A549 (cell line): ENCODE data around the gene ZIK1. TPM values are rescaled to one million over a fixed set of nuclear protein-coding genes. Genes with fewer than 3 reads are reported as not detected.

Experiments
- ATAC-seq, 2 experiments: fragments of 200-7000 bp in 1 of 2; fragments of >200 bp in 1 of 2; cut with Nextera tagmentation in 1 of 2; cut with Tn5 transposase in 1 of 2; 3 replicates each; pipeline versions ENCODE4 v1.8.0 to v1.9.1; 2018 to 2020; ENCODE audit warnings: mild to moderate bottlenecking in 1 of 2, moderate library complexity in 1 of 2
- CTCF ChIA-PET: fragments of 300-600 bp; sonication (Branson Sonifier 250); formaldehyde crosslinking; extraction: SDS; loops from one replicate; lab custom pipeline; 2021; ENCODE audit warnings: antibody characterized with exemption, inconsistent platforms; lab: Yijun Ruan, JAX
- POLR2A ChIA-PET: fragments of 350-600 bp; formaldehyde crosslinking; extraction: SDS; loops from one replicate; lab custom pipeline; 2021; ENCODE audit warnings: antibody characterized with exemption, inconsistent platforms; lab: Yijun Ruan, JAX
- DNase-seq, 2 experiments: peaks; one replicate each; pipeline versions ENCODE4 v3.0.0 to v3.0.0-alpha.2; 2011 to 2016; ENCODE audit warnings: low read depth in 1 of 2, low spot score in 1 of 2
- FAIRE-seq: peaks from 2 replicates; lab custom pipeline; 2011; peaks lifted over from hg19 to GRCh38; lab: Jason Lieb, UNC
- H3K27ac ChIP-seq, 2 experiments: fragments of >200 bp; sonication (Bioruptor Twin); formaldehyde crosslinking; 3 replicates each; pipeline ENCODE4 v1.5.1; 2016 to 2017
- H3K4me1 ChIP-seq: fragments of >200 bp; sonication (Bioruptor Twin); formaldehyde crosslinking; 3 replicates; pipeline ENCODE4 v1.6.1; 2016
- H3K4me2 ChIP-seq: fragments of >200 bp; sonication (Bioruptor Twin); formaldehyde crosslinking; 3 replicates; pipeline ENCODE4 v1.6.1; 2016
- H3K4me3 ChIP-seq: fragments of >200 bp; sonication (Bioruptor Twin); formaldehyde crosslinking; 3 replicates; pipeline ENCODE4 v1.5.1; 2016
- H3K9me3 ChIP-seq: fragments of >200 bp; sonication (Bioruptor Twin); formaldehyde crosslinking; 3 replicates; pipeline ENCODE4 v1.6.1; 2016
- ATOH8 ChIP-seq: fragments of 250-450 bp; sonication (Bioruptor Pico); IDR thresholded peaks from 2 replicates; pipeline ENCODE4 v1.5.0; 2020; ENCODE audit warnings: low read depth, mild to moderate bottlenecking, moderate library complexity
- BHLHE40 ChIP-seq: IDR thresholded peaks from 2 replicates; pipeline ENCODE4 v1.6.1; 2012; ENCODE audit warnings: low read depth, low read length, inconsistent platforms
- CBX8 ChIP-seq: fragments of 200-600 bp; sonication (generic); IDR thresholded peaks from 2 replicates; pipeline ENCODE4 v1.6.1; 2016
- CHD4 ChIP-seq: fragments of 200-600 bp; sonication (generic); IDR thresholded peaks from 2 replicates; pipeline ENCODE4 v1.6.1; 2016; ENCODE audit warnings: antibody characterized with exemption, mild to moderate bottlenecking, borderline replicate concordance
- EP300 ChIP-seq, 2 experiments: fragments of >200 bp; sonication (Bioruptor Twin); formaldehyde crosslinking; IDR thresholded peaks; 2 replicates in 1 of 2; 3 replicates in 1 of 2; pipeline ENCODE4 v1.6.1; 2016 to 2017
- ESRRA ChIP-seq: fragments of 150-350 bp; IDR thresholded peaks from 2 replicates; pipeline ENCODE4 v1.6.1; 2014; ENCODE audit warnings: mild to moderate bottlenecking, low read length, borderline replicate concordance
- FOSL2 ChIP-seq, 2 experiments: fragments of 450-650 bp in 1 of 2; fragments of >200 bp in 1 of 2; sonication (Bioruptor Twin) in 1 of 2; formaldehyde crosslinking; IDR thresholded peaks; 2 replicates each; pipeline versions ENCODE4 v1.5.0 to v1.6.1; 2016 to 2020; ENCODE audit warnings: mild to moderate bottlenecking in 1 of 2, moderate library complexity in 1 of 2
- HOXA7 ChIP-seq: fragments of 250-450 bp; sonication (Bioruptor Pico); IDR thresholded peaks from 2 replicates; pipeline ENCODE4 v1.5.0; 2020; ENCODE audit warnings: mild to moderate bottlenecking, moderate library complexity
- HOXB13 ChIP-seq: fragments of 250-450 bp; sonication (Bioruptor Pico); IDR thresholded peaks from 2 replicates; pipeline ENCODE4 v1.5.0; 2020; ENCODE audit warnings: low read depth, mild to moderate bottlenecking, moderate library complexity
- JUN ChIP-seq, 2 experiments: fragments of >200 bp; sonication (Bioruptor Twin); formaldehyde crosslinking; IDR thresholded peaks; 2 replicates in 1 of 2; 3 replicates in 1 of 2; pipeline ENCODE4 v1.6.1; 2016 to 2017
- MAFK ChIP-seq: fragments of 450-650 bp; IDR thresholded peaks from 2 replicates; pipeline ENCODE4 v1.6.1; 2014; ENCODE audit not compliant: partially characterized antibody
- MAZ ChIP-seq: fragments of 150-350 bp; IDR thresholded peaks from 2 replicates; pipeline ENCODE4 v1.6.1; 2014; ENCODE audit warnings: antibody characterized with exemption, low read depth, low read length, borderline replicate concordance
- MYC ChIP-seq: IDR thresholded peaks from 2 replicates; pipeline ENCODE4 v1.6.1; 2012; ENCODE audit warnings: mild to moderate bottlenecking, inconsistent platforms, low read length, improper control_type of control experiment, borderline replicate concordance
- NR3C1 ChIP-seq: fragments of >200 bp; sonication (Bioruptor Twin); formaldehyde crosslinking; IDR thresholded peaks from 3 replicates; pipeline ENCODE4 v1.6.1; 2017
- RAD21 ChIP-seq, 2 experiments: fragments of >200 bp in 1 of 2; sonication (Bioruptor Twin) in 1 of 2; formaldehyde crosslinking in 1 of 2; IDR thresholded peaks in 1 of 2; conservative IDR thresholded peaks in 1 of 2; 2 replicates in 1 of 2; 3 replicates in 1 of 2; pipeline ENCODE4 v1.6.1; 2012 to 2018; ENCODE audit warnings: inconsistent platforms in 1 of 2
- RARB ChIP-seq: fragments of 250-450 bp; sonication (Bioruptor Pico); IDR thresholded peaks from 2 replicates; pipeline ENCODE4 v1.8.0; 2021; ENCODE audit warnings: mild to moderate bottlenecking, moderate library complexity
- REST ChIP-seq: fragments of 200-600 bp; sonication (generic); IDR thresholded peaks from 2 replicates; pipeline ENCODE4 v1.6.1; 2016; ENCODE audit warnings: antibody characterized with exemption, mild to moderate bottlenecking, moderate library complexity
- RFX5 ChIP-seq: fragments of 450-650 bp; IDR thresholded peaks from 2 replicates; pipeline ENCODE4 v1.7.1; 2014; ENCODE audit warnings: antibody characterized with exemption, mild to moderate bottlenecking, moderate library complexity
- TFCP2L1 ChIP-seq: fragments of 250-450 bp; sonication (Bioruptor Pico); IDR thresholded peaks from 2 replicates; pipeline ENCODE4 v1.5.0; 2021; ENCODE audit warnings: mild to moderate bottlenecking
- USF2 ChIP-seq: fragments of 450-650 bp; IDR thresholded peaks from 2 replicates; pipeline ENCODE4 v1.6.1; 2014; ENCODE audit warnings: antibody characterized with exemption
- ZC3H11A ChIP-seq: fragments of 450-650 bp; IDR thresholded peaks from 2 replicates; pipeline ENCODE4 v1.6.1; 2014; ENCODE audit warnings: antibody characterized with exemption, mild to moderate bottlenecking
- ZNF302 ChIP-seq: fragments of 250-450 bp; sonication (Bioruptor Pico); IDR thresholded peaks from 2 replicates; pipeline ENCODE4 v1.9.0; 2021; ENCODE audit warnings: inconsistent platforms, mild to moderate bottlenecking, moderate library complexity
- ZSCAN20 ChIP-seq: fragments of 250-450 bp; sonication (Bioruptor Pico); IDR thresholded peaks from 2 replicates; pipeline ENCODE4 v1.8.0; 2022; ENCODE audit warnings: mild to moderate bottlenecking, moderate library complexity
- WGBS: methylation state at CpG from one replicate; pipeline ENCODE4 v1.1.6; 2017; ENCODE audit errors: missing lambda C conversion rate; 5-methylcytosine and 5-hydroxymethylcytosine counted together
- polyA plus RNA-seq, 4 experiments: library from polyadenylated mRNA; depleted of rRNA in 3 of 4; stranded (reverse); fragments of >200 nt; fragmentation: RNase III in 1 of 4; extraction: RNeasy Plus Mini Kit Qiagen cat#74134 plus additional on column Dnase treatment in 1 of 4; gene quantifications; 2 replicates in 3 of 4; 3 replicates in 1 of 4; pipeline ENCODE4 v1.2.3, GENCODE V29; 2011 to 2017
- TF ChIP-seq, protein P1 (sequence below): fragments of >200 bp; sonication (Bioruptor Twin); formaldehyde crosslinking; IDR thresholded peaks from 3 replicates; pipeline ENCODE4 v1.6.1; 2016
- TF ChIP-seq, protein P2 (sequence below): fragments of >200 bp; sonication (Bioruptor Twin); formaldehyde crosslinking; IDR thresholded peaks from 3 replicates; pipeline ENCODE4 v1.5.1; 2016

ZIK1 gene
- polyA plus RNA-seq, 2 of the 4 experiments (the other 2 are of a cell fraction), result 0.03 TPM; not detected in 1

DNA sequence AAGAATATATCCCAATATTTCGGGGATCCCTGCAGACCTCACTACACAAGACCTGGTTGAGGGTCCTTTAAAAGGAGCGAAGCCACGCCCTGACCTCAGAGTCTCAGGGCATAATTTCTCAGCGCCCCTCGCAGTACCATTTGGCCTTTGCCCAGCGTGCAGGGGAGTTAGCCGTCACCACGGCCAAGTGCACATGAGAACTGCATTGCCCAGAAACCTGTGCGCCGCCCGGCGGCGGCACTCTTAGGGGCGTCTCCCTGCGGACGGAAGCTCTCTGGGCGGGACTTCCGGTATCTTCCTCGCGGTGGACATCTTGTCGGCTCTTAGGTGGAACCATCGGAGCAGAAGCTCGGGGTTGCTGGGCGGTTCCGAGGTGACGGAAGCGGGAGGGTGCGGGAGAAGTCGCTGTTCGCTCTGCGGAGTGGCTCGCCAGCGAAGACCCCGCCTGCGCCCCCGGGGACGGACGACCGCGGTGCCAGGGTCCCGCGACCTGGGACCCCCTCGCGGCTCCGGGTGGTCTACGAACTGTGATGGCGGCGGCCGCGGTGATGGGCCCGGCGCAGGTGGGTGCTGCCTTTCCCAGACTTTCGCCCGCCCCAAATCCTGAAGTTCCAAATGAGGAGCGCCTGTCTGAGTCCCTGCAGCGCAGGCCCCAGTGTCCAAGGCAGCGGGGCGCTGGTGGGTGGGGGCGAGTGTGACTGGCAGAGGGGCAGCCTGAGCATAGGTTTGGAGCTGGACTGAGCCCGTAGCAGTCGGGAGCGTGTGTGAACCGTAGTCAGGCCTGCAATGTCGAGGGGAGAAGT is 30.2 kb downstream of the ZIK1 start, which contains the start of gene ZNF134 (continued):
- TF ChIP-seq HOXA7 (CRISPR knock-in tag), result no peak
- no peak for TF ChIP-seq MYC
- no peak for TF ChIP-seq CHD4
- TF ChIP-seq CBX8, result no peak
- no peak for TF ChIP-seq USF2
- TF ChIP-seq MAZ, result no peak
- no peak for TF ChIP-seq ESRRA
- no peak for TF ChIP-seq MAFK
- peak in 1 of 2 experiments; percentile 58; a peak in 1 of 5 replicates for TF ChIP-seq JUN (IDR thresholded peaks at IDR 0.05)
- TF ChIP-seq, protein P1, sequence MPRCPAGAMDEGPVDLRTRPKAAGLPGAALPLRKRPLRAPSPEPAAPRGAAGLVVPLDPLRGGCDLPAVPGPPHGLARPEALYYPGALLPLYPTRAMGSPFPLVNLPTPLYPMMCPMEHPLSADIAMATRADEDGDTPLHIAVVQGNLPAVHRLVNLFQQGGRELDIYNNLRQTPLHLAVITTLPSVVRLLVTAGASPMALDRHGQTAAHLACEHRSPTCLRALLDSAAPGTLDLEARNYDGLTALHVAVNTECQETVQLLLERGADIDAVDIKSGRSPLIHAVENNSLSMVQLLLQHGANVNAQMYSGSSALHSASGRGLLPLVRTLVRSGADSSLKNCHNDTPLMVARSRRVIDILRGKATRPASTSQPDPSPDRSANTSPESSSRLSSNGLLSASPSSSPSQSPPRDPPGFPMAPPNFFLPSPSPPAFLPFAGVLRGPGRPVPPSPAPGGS, result no peak
- peak; percentile 47; the same call in 1 of the 2 replicates for TF ChIP-seq TFCP2L1 (CRISPR knock-in tag)
- TF ChIP-seq ZC3H11A, result no peak
- no peak for TF ChIP-seq HOXB13 (CRISPR knock-in tag)

- Histone ChIP-seq H3K27ac (no peak overlapping the region), H3K4me3 (peak overlapping the region; percentile 81; the same call in 2 of the 3 replicates), H3K9me3 (peaks cover 98% of the 10 kb centered on the region), H3K4me2 (no peak overlapping the region), H3K4me1 (no peaks in the 10 kb centered on the region)
- TF ChIP-seq, protein P2, sequence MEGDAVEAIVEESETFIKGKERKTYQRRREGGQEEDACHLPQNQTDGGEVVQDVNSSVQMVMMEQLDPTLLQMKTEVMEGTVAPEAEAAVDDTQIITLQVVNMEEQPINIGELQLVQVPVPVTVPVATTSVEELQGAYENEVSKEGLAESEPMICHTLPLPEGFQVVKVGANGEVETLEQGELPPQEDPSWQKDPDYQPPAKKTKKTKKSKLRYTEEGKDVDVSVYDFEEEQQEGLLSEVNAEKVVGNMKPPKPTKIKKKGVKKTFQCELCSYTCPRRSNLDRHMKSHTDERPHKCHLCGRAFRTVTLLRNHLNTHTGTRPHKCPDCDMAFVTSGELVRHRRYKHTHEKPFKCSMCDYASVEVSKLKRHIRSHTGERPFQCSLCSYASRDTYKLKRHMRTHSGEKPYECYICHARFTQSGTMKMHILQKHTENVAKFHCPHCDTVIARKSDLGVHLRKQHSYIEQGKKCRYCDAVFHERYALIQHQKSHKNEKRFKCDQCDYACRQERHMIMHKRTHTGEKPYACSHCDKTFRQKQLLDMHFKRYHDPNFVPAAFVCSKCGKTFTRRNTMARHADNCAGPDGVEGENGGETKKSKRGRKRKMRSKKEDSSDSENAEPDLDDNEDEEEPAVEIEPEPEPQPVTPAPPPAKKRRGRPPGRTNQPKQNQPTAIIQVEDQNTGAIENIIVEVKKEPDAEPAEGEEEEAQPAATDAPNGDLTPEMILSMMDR, result no peak
- TF ChIP-seq REST (no peak), ZNF302 (CRISPR knock-in tag) (no peak), ZSCAN20 (CRISPR knock-in tag) (no peak), EP300 (IDR thresholded peaks at IDR 0.05) (no peak), CBX8 (no peak), RAD21 (conservative IDR thresholded peaks at IDR 0.05 in 1 of 2, IDR thresholded peaks at IDR 0.05 in 1 of 2) (no peak), RFX5 (no peak), HOXB13 (CRISPR knock-in tag) (no peak), ESRRA (no peak), BHLHE40 (no peak), MAFK (no peak), NR3C1 (no peak), FOSL2 (IDR thresholded peaks at IDR 0.05) (no peak), FOSL2 (CRISPR knock-in tag; IDR thresholded peaks at IDR 0.05) (no peak), ATOH8 (CRISPR knock-in tag) (no peak), JUN (IDR thresholded peaks at IDR 0.05) (no peak), RARB (CRISPR knock-in tag) (no peak), CHD4 (no peak)
- TF ChIP-seq, protein P1, result no peak
- no peak for FAIRE-seq
- 98% methylated on average over 3 of the region's 3 CpGs for WGBS
- no peak for DNase-seq
- ChIA-PET POLR2A (interaction anchor here (2.1 kb wide), 1 partner anchor 18 kb away, joined by 16 read pairs; the partner anchor contains the start of gene ZNF211), CTCF (interaction anchor here (1.3 kb wide), 1 partner anchor 11 kb away, joined by 4 read pairs; no protein-coding TSS in a partner anchor)
- no peak for ATAC-seq
Measured at GRCh38 chr19:57615346-57615745, 31.4 kb downstream of the ZIK1 start.
